Activated CD8-positive, alpha-beta memory T cell treated with anti-CD3 and anti-CD28 coated beads for 48 hours (primary cell): ENCODE measurements around the gene ACOXL.

Source experiments
- DNase-seq, 3 experiments: peaks; one replicate each; pipeline ENCODE4 v3.0.0-alpha.2; 2020; ENCODE audit warnings: low read depth in 2 of 3, low spot score in 2 of 3

Gene ACOXL

DNA sequence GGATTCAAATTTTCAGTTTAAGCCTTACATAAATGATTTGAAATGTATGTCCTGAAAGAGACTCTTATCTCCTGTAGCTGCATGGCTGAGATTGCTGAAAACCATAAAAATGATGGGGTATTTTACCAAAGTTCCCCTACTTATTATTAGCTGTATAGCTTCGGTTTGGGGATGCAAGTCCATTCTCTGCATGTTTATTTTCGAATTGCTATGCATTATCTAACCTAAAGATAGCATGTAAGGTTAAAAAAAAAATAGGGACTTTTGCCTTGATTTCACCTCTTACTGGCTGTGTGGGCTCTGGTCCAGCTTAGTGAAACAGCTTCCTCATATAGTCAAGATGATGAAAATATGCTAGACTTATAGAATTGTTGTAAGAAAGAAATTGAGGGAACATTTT lies 14.0 kb upstream of the ACOXL start:
- no peak for DNase-seq

DNA sequence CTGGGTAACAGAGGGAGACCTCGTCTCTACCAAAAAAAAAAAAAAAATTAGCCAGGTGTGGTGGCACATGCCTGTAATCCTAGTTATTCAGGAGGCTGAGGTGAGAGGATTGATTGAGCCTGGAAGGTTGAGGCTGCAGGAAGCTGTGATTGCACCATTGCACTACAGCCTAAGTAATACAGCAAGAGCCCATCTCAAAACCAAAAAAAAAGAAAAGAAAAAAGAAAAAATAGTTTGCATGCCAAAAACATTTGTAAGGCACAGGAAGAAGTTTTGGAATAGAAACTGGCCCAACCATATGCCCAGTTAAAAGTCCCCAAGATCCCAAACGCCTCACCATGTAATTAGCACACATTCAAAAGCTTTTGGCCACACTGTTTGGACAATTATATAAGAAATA lies 13.4 kb upstream of the ACOXL start:
- DNase-seq: no peak

GRCh38 chr2:110720547-110720946 lies 11.8 kb upstream of the ACOXL start:
- no peak for DNase-seq

GRCh38 chr2:110724820-110725219 lies 7.6 kb upstream of the ACOXL start:
- DNase-seq: no peak

DNA sequence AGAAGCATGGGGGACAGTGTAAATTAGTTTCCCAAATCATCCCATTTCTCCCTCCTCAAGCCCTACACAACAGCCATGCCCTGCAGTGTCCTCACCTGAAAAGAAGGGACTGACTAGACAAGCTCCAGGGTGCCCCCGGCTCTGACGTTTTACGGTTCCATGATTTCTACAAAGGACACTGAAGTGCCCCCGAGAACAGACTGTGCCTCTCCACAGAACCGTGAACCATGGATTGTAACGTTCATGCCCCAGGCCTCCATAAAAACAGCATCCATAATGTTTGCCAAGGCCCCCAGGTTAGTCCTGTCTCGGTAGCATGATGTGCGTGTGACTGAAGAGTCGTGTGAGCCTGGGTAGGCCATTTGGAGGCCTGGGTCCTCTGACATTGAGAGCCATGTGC lies 7.0 kb upstream of the ACOXL start:
- no peak for DNase-seq

DNA sequence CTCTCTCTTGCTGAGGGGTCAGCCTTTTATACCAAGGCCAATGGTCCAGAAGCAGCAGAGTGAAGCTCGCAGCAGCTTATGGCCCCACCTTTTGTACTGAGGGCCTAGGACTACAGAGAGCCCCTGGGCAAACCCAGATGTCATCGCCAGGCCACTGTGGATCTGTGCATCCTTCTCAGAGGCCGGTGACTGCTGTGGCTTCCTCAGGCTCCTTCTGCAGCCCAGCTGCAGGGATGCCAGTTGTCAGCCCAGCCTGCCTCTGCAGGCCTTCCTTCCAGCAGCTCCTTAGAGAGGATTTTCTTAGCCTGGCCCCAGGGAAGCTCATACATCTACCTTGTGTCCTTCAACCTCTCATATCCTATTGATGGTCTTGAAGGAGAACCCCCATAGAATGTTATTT lies 6.5 kb upstream of the ACOXL start:
- DNase-seq: no peak

- DNase-seq: no peak
Observed at GRCh38 chr2:110726285-110726684, 6.1 kb upstream of the ACOXL start.

- no peak for DNase-seq
Observed at GRCh38 chr2:110727923-110728322, 4.5 kb upstream of the ACOXL start.

DNA sequence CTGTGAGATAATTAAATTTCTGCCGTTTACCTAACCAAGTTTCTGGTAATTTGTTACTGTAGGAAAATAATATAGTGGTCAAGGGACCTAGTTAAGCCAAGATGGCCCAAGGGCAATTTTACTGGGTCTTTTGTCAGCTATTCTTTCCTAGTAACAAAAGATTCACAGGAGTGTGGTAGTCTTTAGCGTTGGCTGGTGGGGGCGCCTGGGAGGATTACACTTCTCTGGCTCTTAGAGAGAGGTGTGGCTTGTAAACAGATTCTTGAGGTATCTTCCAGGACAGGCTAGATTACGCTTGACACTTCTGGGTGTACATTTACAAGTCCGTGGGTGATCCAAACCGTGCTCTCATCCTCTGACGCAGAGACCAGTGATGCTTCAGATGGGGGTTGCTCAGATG lies 3.3 kb upstream of the ACOXL start:
- no peak for DNase-seq

- DNase-seq: no peak
Observed at GRCh38 chr2:110731064-110731463, 1.3 kb upstream of the ACOXL start.

GRCh38 chr2:110735366-110735765 lies 3.0 kb downstream of the ACOXL start:
- DNase-seq: no peak

GRCh38 chr2:110737783-110738182 lies 5.4 kb downstream of the ACOXL start:
- no peak for DNase-seq

DNA sequence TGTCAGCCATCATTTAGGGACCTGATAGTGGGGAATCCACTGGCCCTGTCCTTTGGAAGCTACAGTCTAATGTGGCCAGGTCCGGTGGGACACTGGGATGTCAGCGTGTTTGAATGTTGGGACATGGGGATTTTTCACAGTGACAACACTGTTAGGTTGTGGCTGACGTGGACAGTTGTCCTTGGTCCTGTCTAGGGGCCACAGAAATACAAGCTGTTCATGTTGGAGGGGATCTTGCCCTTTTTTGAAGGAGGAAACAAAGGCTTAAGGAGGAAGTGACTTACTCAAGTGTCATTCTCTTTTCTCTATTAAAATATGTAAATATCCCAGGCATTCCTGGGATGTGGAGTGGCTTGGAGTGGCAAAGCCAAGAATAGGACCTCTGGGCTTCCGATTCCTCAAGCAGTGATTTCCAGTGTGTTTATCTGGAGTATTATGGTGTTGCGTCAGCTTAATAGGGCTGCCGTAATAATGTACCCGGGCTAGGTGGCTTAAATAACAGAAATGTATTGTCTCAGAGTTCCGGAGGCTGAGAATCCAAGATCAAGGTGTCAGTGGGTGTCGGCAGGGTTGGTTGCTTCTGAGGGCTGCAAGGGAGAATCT lies 8.5 kb downstream of the ACOXL start:
- no peak for DNase-seq

DNA sequence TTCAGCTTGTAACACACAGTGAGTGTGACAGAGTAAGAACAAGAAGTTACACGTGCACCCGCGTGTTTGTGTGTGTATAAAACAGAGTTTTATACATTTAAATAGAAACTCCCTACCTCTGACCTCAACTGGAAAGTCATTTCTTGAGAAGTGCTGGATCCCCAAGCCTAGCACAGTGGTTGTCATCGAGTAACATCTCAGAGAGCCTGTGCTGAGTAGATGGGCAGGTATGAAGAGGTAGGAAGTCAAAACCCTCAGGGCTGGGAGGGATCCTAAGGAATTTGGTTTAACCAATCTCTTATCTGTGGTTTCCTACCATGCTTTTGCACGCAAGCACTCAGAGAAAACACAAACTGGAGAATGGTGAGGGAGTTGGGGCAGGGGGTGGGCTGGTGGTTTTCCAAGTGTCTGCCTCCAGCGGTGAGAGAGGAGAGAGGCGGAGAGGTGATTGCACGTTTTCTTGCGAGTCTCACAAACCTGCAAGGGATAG lies 9.2 kb downstream of the ACOXL start:
- DNase-seq: no peak

GRCh38 chr2:110742412-110742811 lies 10.0 kb downstream of the ACOXL start:
- no peak for DNase-seq

DNA sequence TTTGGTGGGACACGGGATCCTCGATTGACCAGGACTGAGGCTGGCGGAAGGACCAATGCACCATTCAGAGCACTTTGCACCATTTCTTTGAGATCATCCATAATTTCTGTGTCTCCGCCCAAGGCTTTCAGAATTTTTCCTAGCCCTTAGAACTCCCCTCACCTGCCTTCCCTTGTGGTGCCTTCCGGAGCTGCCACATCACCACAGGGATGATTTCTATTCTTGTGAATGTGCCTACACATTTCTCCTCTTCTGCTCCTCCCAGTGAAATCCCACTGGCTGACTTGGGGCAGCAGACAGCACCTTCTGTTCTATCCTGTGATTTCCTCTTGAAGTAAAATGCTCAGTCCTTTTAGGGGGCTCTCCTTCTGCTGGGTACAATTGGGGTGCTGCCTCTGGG lies 11.2 kb downstream of the ACOXL start:
- no peak for DNase-seq

GRCh38 chr2:110744429-110744828 lies 12.1 kb downstream of the ACOXL start:
- no peak for DNase-seq

DNA sequence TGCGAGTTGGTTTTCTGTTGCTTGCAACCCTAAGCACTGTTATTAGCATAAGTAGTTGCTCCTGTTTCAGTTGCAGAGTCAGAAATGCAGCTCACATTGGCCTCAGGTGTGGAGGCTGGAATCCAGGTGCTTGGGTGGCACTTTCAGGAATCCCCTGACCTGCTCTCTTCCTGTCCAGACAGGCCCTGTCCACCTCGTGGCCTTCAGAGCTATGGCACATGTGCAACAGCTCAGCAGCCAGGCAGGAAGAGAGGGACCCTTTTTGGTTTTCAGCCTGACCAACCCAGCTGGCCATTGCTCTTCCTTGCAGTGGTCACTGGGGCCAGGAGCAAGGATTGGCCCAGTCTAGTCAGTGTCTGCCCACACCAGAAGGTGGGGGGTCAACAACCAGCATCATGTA lies 12.7 kb downstream of the ACOXL start:
- DNase-seq: no peak

DNA sequence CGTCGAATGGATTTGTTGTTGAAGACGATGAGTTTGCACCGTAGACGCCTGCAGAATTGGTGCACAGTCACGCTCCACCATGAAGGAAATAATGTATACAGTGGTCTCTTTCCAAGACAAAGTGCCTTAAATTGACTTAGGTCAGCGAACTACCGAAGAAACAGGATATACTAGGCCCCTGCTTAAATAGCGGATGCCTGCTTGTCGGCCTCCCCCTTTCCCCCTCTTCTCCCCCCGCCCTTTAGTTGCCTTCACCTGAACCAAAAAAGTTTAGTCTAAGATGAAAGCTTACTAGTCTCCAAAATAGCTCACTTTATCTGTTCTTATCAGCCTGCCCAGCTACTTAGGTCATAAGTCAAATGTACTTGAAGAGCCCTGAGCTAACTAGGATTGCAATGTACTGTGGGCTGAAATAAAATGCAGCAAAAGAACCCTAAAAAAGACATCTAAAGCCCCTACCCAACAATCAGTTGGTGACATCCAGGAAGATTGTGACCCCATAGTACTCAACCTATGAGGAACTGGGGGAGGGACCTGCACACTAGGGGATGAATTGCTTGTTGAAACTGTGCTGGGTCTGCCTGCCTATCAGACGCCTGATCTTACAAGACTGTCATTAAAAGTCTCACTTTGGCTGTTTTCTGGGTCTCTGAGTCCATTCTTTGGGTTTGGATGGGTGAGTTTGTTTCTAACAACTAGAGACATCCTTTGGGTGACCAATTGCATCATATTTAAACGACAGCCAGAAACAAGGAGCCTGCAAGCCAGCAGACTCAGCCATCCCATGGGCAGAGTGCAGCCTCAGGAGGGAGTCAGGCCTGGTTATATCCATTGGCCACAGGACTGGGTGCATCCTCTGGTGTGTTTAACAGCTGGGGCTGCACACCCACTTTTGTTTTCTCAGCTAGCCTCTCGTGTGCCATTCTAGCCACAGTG lies 14.5 kb downstream of the ACOXL start:
- no peak for DNase-seq

GRCh38 chr2:110747522-110748488 lies 15.4 kb downstream of the ACOXL start:
- no peak for DNase-seq

GRCh38 chr2:110748489-110748867 lies 16.1 kb downstream of the ACOXL start:
- peak in 2 of 3 experiments; percentile 47 to 51 for DNase-seq
